PC-3 (cell line): ENCODE results near the gene NDP. TPM values are rescaled to one million over a fixed set of nuclear protein-coding genes. Genes with fewer than 3 reads are reported as not detected.

Source experiments
- ATAC-seq: fragments of 200-7000 bp; cut with Tn5 transposase; 2 replicates; pipeline ENCODE4 v1.9.1; 2020; ENCODE audit warnings: mild to moderate bottlenecking, moderate library complexity
- BruUV-seq: library from RNA; stranded (reverse); fragments of 400-500 nt; replicated peaks from 2 replicates; lab custom pipeline; 2021; lab: Mats Ljungman, UMichigan
- CTCF ChIA-PET: fragments of 300-600 bp; sonication (Branson Sonifier 250); formaldehyde crosslinking; loops from one replicate; lab custom pipeline; 2022; ENCODE audit warnings: antibody characterized with exemption; lab: Charles Lee
- POLR2A ChIA-PET: fragments of 300-600 bp; sonication (Branson Sonifier 250); formaldehyde crosslinking; loops from one replicate; lab custom pipeline; 2022; ENCODE audit warnings: antibody characterized with exemption; ENCODE audit not compliant: unreplicated experiment; lab: Charles Lee
- DNase-seq: peaks from one replicate; pipeline ENCODE4 v3.0.0-alpha.2; 2015
- H2AFZ ChIP-seq: fragments of 300-600 bp; sonication (generic); 2 replicates; pipeline ENCODE4 v1.6.0; 2016; ENCODE audit warnings: antibody characterized with exemption, low read length
- H3F3A ChIP-seq: fragments of 300-600 bp; sonication (generic); one replicate; pipeline ENCODE4 v1.6.0; 2017; ENCODE audit warnings: antibody characterized with exemption, low read length, control low read depth, mild to moderate bottlenecking; ENCODE audit not compliant: unreplicated experiment
- H3K27ac ChIP-seq: fragments of 300-600 bp; sonication (generic); 2 replicates; pipeline ENCODE4 v1.5.1; 2016; ENCODE audit warnings: mild to moderate bottlenecking, low read length
- H3K27me3 ChIP-seq: fragments of 300-600 bp; sonication (generic); 2 replicates; pipeline ENCODE4 v1.6.1; 2016; ENCODE audit warnings: low read length, mixed read lengths
- H3K36me3 ChIP-seq: fragments of 300-600 bp; sonication (generic); 2 replicates; pipeline ENCODE4 v1.6.1; 2016; ENCODE audit warnings: low read depth, mixed run types, low read length, mixed read lengths
- H3K4me1 ChIP-seq: fragments of 300-600 bp; sonication (generic); 2 replicates; pipeline ENCODE4 v1.5.1; 2016; ENCODE audit warnings: low read length; ENCODE audit not compliant: insufficient read depth
- H3K4me2 ChIP-seq: fragments of 300-600 bp; sonication (generic); 2 replicates; pipeline ENCODE4 v1.6.0; 2016; ENCODE audit warnings: low read length
- H3K4me3 ChIP-seq: fragments of 300-600 bp; sonication (generic); 2 replicates; pipeline ENCODE4 v1.5.1; 2016; ENCODE audit warnings: mild to moderate bottlenecking, low read length, mixed read lengths
- H3K79me2 ChIP-seq: fragments of 300-600 bp; sonication (generic); 2 replicates; pipeline ENCODE4 v1.6.1; 2017; ENCODE audit warnings: low read length, mixed read lengths
- H3K9ac ChIP-seq: fragments of 300-600 bp; sonication (generic); 2 replicates; pipeline ENCODE4 v1.6.0; 2016; ENCODE audit warnings: mild to moderate bottlenecking, low read length
- H3K9me2 ChIP-seq: fragments of 300-600 bp; sonication (generic); replicated peaks from 2 replicates; pipeline ENCODE4 v1.6.1; 2016; ENCODE audit warnings: mixed run types, low read length, mixed read lengths
- H3K9me3 ChIP-seq: fragments of 300-600 bp; sonication (generic); 2 replicates; pipeline ENCODE4 v1.6.1; 2016; ENCODE audit warnings: low read length, mixed read lengths
- H4K20me1 ChIP-seq: fragments of 300-600 bp; sonication (generic); 2 replicates; pipeline ENCODE4 v1.6.1; 2016; ENCODE audit warnings: low read length, mixed read lengths
- EZH2 ChIP-seq: fragments of 300-600 bp; sonication (generic); IDR thresholded peaks from one replicate; pipeline ENCODE4 v1.6.1; 2017; ENCODE audit warnings: antibody characterized with exemption, mild to moderate bottlenecking, low read length; ENCODE audit not compliant: unreplicated experiment
- EZH2phosphoT487 ChIP-seq: fragments of 300-600 bp; sonication (generic); IDR thresholded peaks from 2 replicates; pipeline ENCODE4 v1.6.1; 2018; ENCODE audit warnings: mild to moderate bottlenecking, antibody characterized with exemption, low read length, borderline replicate concordance
- intact Hi-C: fragments of 100-400 bp; cut with micrococcal nuclease; formaldehyde crosslinking; loops from 2 replicates; pipeline ENCODE4 v1.9.0; 2023
- total RNA-seq: library from RNA; depleted of rRNA; stranded (reverse); fragments of >200 nt; gene quantifications from 2 replicates; pipeline ENCODE4 v1.2.3, GENCODE V29; 2014
- TF ChIP-seq, protein P1 (sequence below): fragments of 300-600 bp; sonication (generic); conservative IDR thresholded peaks from 2 replicates; pipeline ENCODE4 v1.5.1; 2017; ENCODE audit warnings: antibody characterized with exemption, low read depth, mild to moderate bottlenecking, low read length

The NDP gene
- total RNA-seq, 1 experiment from 2014 or later, result 4.4 TPM

DNA sequence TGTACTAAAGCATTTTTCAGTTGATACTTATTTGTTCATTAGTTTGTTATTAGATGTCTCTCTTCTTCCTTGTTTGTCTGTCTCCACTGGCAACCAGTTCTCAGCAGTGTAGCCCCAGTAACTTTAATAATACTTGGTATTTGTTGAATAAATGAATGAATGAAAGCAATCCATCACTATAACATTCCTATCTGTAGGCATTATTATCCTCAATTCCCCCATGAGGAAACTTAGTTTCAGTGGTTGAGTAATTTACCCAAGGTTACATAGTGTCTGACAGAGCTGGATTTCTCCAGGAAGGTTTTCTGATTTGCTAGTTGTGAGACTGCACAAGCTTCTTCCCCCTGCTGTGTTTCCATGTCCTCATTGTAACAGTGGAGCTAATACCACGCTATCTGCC, 63.2 kb downstream of the NDP start:
- H4K20me1 ChIP-seq, result no peaks in the 10 kb centered on the region
- no TSS peak for BruUV-seq
- no peaks in the 10 kb centered on the region for H3F3A ChIP-seq
- CTCF ChIA-PET, result no interaction called here
- no peaks in the 10 kb centered on the region for H3K9me2 ChIP-seq
- TF ChIP-seq EZH2, result no peak
- TF ChIP-seq, protein P1, sequence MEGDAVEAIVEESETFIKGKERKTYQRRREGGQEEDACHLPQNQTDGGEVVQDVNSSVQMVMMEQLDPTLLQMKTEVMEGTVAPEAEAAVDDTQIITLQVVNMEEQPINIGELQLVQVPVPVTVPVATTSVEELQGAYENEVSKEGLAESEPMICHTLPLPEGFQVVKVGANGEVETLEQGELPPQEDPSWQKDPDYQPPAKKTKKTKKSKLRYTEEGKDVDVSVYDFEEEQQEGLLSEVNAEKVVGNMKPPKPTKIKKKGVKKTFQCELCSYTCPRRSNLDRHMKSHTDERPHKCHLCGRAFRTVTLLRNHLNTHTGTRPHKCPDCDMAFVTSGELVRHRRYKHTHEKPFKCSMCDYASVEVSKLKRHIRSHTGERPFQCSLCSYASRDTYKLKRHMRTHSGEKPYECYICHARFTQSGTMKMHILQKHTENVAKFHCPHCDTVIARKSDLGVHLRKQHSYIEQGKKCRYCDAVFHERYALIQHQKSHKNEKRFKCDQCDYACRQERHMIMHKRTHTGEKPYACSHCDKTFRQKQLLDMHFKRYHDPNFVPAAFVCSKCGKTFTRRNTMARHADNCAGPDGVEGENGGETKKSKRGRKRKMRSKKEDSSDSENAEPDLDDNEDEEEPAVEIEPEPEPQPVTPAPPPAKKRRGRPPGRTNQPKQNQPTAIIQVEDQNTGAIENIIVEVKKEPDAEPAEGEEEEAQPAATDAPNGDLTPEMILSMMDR, result no peak
- no peak for TF ChIP-seq EZH2phosphoT487
- no peak overlapping the region for H3K4me3 ChIP-seq
- POLR2A ChIA-PET, result no interaction called here
- no peaks in the 10 kb centered on the region for H3K36me3 ChIP-seq
- no peaks in the 10 kb centered on the region for H3K79me2 ChIP-seq
- H3K27me3 ChIP-seq, result no peaks in the 10 kb centered on the region
- H2AFZ ChIP-seq, result no peak overlapping the region
- no peak overlapping the region for H3K9ac ChIP-seq
- ATAC-seq (no peak), DNase-seq (no peak)
- no peak overlapping the region for H3K27ac ChIP-seq
- intact Hi-C loops, result no loop called here
- H3K9me3 ChIP-seq, result no peaks in the 10 kb centered on the region
- no peaks in the 10 kb centered on the region for H3K4me1 ChIP-seq
- no peak overlapping the region for H3K4me2 ChIP-seq

- Histone ChIP-seq H3K27ac (no peak overlapping the region), H3K27me3 (no peaks in the 10 kb centered on the region), H3K4me3 (no peak overlapping the region), H3F3A (no peaks in the 10 kb centered on the region), H2AFZ (no peak overlapping the region), H3K4me2 (no peak overlapping the region), H3K4me1 (no peaks in the 10 kb centered on the region), H3K9ac (no peak overlapping the region), H3K36me3 (no peaks in the 10 kb centered on the region), H4K20me1 (no peaks in the 10 kb centered on the region), H3K9me3 (no peaks in the 10 kb centered on the region), H3K79me2 (no peaks in the 10 kb centered on the region), H3K9me2 (no peaks in the 10 kb centered on the region)
- CTCF ChIA-PET, result no interaction called here
- no peak for ATAC-seq
- POLR2A ChIA-PET, result no interaction called here
- BruUV-seq, result no TSS peak
- no peak for TF ChIP-seq EZH2phosphoT487
- TF ChIP-seq EZH2, result no peak
- TF ChIP-seq, protein P1, result no peak
- no peak for DNase-seq
- intact Hi-C loops, result no loop called here
Measured at GRCh38 chrX:43909141-43909540, 64.0 kb downstream of the NDP start.

DNA sequence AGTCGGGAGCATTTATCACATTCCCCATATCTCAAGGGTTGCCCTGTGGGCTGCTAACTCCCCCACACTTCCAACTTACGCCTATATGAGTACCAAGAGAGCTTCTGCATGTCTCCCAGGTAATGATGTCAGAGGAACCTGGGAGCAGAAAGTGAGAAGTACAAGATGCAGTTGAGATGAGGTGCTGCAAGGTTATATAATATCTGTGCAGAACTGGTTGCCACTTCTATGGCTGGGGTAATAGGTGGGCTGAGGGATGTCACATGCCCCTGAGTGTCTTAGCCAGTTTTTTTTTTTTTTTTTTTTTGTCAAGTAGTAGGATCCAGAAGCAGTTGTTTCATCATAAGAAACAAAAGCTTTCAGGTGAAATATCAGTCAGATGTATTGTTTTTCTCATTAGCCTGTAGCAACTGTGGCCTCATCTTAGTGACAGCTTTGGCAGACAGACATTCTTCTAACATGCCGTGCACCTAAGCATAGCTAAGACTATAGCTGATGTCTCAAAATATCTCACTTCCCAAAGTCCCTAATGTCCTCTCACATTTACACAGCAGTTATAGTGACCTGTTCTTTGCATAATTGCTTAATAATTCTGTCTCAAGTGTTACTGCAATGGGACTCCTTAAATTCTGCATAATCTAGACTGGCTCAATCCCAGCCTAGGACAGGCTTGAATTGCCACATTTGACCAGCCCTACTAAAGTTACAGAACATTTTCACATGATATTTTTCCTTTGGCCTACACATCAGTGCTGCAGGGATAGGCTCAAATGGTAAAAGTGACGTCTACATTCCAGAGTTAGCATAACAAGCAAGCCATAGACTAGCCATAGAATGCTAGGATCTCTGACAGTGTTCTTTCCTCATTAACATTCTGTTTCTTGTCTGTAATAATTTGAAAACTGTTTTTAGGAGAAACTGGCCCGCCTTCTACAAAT, 73.0 kb downstream of the NDP start:
- Histone ChIP-seq H3K4me2 (no peak overlapping the region), H3K27me3 (peaks cover 4% of the 10 kb centered on the region; the same call in 1 of the 2 replicates), H3K9me3 (no peaks in the 10 kb centered on the region), H4K20me1 (no peaks in the 10 kb centered on the region), H3K36me3 (no peaks in the 10 kb centered on the region), H3F3A (no peaks in the 10 kb centered on the region), H3K79me2 (no peaks in the 10 kb centered on the region), H3K27ac (no peak overlapping the region), H3K9me2 (no peaks in the 10 kb centered on the region), H2AFZ (no peak overlapping the region), H3K4me3 (no peak overlapping the region), H3K9ac (no peak overlapping the region), H3K4me1 (no peaks in the 10 kb centered on the region)
- CTCF ChIA-PET, result no interaction called here
- intact Hi-C loops, result no loop called here
- POLR2A ChIA-PET, result no interaction called here
- no peak for ATAC-seq
- BruUV-seq, result no TSS peak
- no peak for DNase-seq
- TF ChIP-seq, protein P1, result no peak
- TF ChIP-seq EZH2, result no peak
- no peak for TF ChIP-seq EZH2phosphoT487
